ENCODE results near the gene IL22RA1.

The IL22RA1 gene

DNA sequence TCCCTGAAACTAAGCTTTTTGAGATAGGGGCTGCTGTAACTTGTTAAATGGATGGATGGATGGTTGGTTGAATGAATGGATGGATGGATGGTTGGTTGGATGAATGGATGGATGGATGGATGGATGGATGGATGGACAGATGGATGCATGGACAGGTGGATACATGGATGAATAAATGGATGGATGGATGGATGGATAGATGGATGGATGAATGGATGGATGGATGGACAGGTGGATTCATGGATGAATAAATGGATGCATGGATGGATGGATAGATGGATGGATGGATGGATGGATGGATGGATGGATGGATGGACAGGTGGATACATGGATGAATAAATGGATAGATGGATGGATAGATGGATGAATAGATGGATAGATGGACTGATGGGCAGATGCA lies 57.9 kb downstream of the IL22RA1 start:
- Histone ChIP-seq H3K4me1 (no peaks in the 10 kb centered on the region), H3K36me3 (no peaks in the 10 kb centered on the region), H3K27ac (no peak overlapping the region), H3K4me3 (no peak overlapping the region), H3K9me3 (no peaks in the 10 kb centered on the region), H3K27me3 (no peaks in the 10 kb centered on the region)
- TF ChIP-seq, protein P1, sequence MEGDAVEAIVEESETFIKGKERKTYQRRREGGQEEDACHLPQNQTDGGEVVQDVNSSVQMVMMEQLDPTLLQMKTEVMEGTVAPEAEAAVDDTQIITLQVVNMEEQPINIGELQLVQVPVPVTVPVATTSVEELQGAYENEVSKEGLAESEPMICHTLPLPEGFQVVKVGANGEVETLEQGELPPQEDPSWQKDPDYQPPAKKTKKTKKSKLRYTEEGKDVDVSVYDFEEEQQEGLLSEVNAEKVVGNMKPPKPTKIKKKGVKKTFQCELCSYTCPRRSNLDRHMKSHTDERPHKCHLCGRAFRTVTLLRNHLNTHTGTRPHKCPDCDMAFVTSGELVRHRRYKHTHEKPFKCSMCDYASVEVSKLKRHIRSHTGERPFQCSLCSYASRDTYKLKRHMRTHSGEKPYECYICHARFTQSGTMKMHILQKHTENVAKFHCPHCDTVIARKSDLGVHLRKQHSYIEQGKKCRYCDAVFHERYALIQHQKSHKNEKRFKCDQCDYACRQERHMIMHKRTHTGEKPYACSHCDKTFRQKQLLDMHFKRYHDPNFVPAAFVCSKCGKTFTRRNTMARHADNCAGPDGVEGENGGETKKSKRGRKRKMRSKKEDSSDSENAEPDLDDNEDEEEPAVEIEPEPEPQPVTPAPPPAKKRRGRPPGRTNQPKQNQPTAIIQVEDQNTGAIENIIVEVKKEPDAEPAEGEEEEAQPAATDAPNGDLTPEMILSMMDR (IDR thresholded peaks at IDR 0.05): no peak
- DNase-seq: no peak
- intact Hi-C loops (cut with DNase I; ENCODE audit: low total_unique reads): no loop called here

DNA sequence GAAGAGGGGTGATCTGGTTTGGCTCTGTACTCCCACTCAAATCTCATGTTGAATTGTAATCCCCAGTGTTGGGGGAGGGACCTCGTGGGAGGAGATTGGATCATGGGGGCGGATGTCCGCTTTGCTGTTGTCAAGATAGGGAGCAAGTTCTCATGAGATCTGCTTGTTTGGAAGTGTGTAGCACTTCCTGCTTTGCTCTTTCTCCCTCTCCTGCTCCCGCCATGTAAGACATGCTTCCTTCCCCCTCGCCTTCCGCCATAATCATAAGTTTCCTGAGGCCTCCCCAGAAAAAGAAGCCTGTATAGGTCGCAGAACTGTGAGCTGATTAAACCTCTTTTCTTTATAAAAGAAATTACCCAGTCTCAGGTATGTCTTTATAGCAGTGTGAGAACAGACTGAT lies 58.9 kb downstream of the IL22RA1 start:
- Histone ChIP-seq H3K4me1 (no peaks in the 10 kb centered on the region), H3K4me3 (no peak overlapping the region), H3K36me3 (no peaks in the 10 kb centered on the region), H3K9me3 (no peaks in the 10 kb centered on the region), H3K27ac (no peak overlapping the region), H3K27me3 (no peaks in the 10 kb centered on the region)
- TF ChIP-seq, protein P1 (IDR thresholded peaks at IDR 0.05): no peak
- DNase-seq: no peak
- intact Hi-C loops (cut with DNase I; ENCODE audit: low total_unique reads): no loop called here

DNA sequence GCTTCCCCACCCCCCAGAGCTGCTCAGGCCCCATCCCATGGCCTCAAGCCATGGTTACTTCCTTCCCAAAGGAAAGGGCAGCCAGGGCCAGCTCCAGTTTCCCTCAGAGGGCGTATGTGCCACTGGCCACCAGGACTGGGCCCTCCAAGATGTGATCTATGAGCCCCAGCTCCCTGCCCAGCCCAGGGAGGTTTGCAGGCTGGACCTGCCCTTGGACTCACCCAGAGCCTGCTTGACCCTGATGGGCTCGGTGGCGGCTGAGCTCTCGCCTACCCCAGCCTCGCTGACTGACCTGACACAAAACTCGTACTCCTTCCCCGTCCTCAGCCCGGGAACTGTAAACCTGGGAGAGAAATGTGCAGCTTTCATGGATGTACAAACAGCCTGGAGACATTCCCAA lies 60.6 kb downstream of the IL22RA1 start:
- intact Hi-C loops (cut with DNase I; ENCODE audit: low total_unique reads): no loop called here
- no peaks in the 10 kb centered on the region for H3K36me3 ChIP-seq
- no peak for DNase-seq

DNA sequence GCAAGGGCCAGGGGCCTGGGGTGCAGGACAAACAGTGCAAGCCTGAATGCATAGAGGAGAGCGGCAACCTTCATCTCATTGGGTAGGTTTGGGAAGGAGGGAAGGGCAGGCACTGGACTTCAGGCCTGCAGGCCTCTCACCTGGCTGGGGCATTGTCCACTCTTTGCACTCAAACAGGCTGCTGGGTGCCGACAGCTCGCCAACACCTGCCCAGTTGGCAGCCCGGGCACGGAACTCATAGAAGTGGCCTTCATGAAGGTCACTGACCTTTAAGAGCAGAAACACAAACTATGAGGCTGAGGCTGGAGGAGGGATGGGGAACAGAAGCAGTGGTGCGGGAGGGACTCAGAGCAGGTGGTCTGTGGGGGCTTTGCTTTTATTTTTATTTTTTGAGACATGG lies 61.8 kb downstream of the IL22RA1 start:
- H3K36me3 ChIP-seq: no peaks in the 10 kb centered on the region
- intact Hi-C loops (cut with DNase I; ENCODE audit: low total_unique reads): no loop called here

More for the DNA sequence above, 60.6 kb downstream of the IL22RA1 start:
- TF ChIP-seq, protein P1 (IDR thresholded peaks at IDR 0.05): no peak
- H3K27ac ChIP-seq: no peak overlapping the region
- no peaks in the 10 kb centered on the region for H3K9me3 ChIP-seq
- H3K4me1 ChIP-seq: no peaks in the 10 kb centered on the region
- no peak overlapping the region for H3K4me3 ChIP-seq
- H3K27me3 ChIP-seq: no peaks in the 10 kb centered on the region

DNA sequence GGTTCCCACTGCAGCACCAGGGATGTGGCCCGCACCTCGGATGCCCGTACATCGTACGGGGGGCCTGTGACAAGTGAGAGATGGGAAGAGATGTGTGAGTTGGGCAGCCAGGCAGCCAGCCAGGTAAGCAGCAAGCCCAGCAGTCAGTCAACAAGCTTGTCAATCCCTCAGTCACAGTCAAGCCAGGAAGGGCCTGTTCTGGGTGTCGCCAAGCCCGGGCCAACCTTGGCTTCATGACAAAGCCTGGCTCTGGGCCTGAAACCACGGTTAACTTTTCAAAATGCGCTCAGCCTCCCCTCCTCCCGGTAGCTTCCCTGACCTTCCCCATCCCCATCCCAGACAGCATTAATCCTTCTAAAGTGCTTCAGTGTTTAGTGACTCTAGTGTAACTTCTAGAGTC lies 62.8 kb downstream of the IL22RA1 start:
- DNase-seq: no peak
- Histone ChIP-seq H3K9me3 (no peaks in the 10 kb centered on the region), H3K36me3 (no peaks in the 10 kb centered on the region), H3K27me3 (no peaks in the 10 kb centered on the region), H3K27ac (no peak overlapping the region), H3K4me1 (no peaks in the 10 kb centered on the region), H3K4me3 (no peak overlapping the region)
- TF ChIP-seq, protein P1 (IDR thresholded peaks at IDR 0.05): no peak
- intact Hi-C loops (cut with DNase I; ENCODE audit: low total_unique reads): no loop called here

More for the DNA sequence above, 61.8 kb downstream of the IL22RA1 start:
- Histone ChIP-seq H3K27me3 (no peaks in the 10 kb centered on the region), H3K9me3 (no peaks in the 10 kb centered on the region), H3K4me1 (no peaks in the 10 kb centered on the region), H3K4me3 (no peak overlapping the region), H3K27ac (no peak overlapping the region)
- no peak for DNase-seq
- TF ChIP-seq, protein P1 (IDR thresholded peaks at IDR 0.05): no peak

Data from tibial artery (tissue), 4 donors.